HG03095 (cell line): ENCODE data around the gene LHX3.
"Not testable (repeated sequence)": the region's sequence is repeated elsewhere in the genome, so short reads cannot be mapped to it uniquely, and the experiment has no call there.

Experiments used
- ATAC-seq: cut with Tn5 transposase; IDR thresholded peaks from one replicate; pipeline ENCODE4 v1.9.1; 2021; ENCODE audit warnings: moderate library complexity; ENCODE audit not compliant: unreplicated experiment

LHX3 gene

GRCh38 chr9:136242248-136242647 lies 37.3 kb upstream of the LHX3 start:
- ATAC-seq = no peak

- ATAC-seq = no peak
These were observed 36.6 kb upstream of the LHX3 start for GRCh38 chr9:136241542-136241941.

DNA sequence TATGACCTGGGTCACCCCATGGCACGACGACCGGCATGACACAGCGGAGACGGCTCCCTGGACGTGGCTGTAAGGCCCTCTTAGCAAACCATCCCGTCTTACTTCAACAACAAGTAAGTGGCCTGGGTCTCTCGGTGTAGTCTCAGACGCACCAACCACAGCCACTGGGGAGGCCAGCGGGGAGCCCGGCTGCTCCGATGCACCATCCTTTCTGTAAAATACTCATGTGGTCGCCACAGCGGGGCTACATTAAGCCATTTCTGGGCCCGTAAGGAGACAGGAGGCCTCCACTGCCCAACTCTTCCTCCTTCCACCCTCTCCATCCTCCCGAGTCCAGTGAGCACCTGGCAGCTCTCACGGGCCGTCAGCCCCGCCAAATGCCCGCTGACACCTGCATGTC lies 36.0 kb upstream of the LHX3 start:
- no peak for ATAC-seq

- ATAC-seq = no peak
These were observed 35.0 kb upstream of the LHX3 start for GRCh38 chr9:136239983-136240330.

GRCh38 chr9:136239135-136239982 lies 34.4 kb upstream of the LHX3 start:
- ATAC-seq = no peak

GRCh38 chr9:136238342-136238732 lies 33.4 kb upstream of the LHX3 start:
- ATAC-seq = no peak

GRCh38 chr9:136237486-136238341 lies 32.8 kb upstream of the LHX3 start:
- ATAC-seq = no peak

GRCh38 chr9:136236471-136237410 lies 31.8 kb upstream of the LHX3 start:
- not testable (repeated sequence) for ATAC-seq

- no peak for ATAC-seq
These were observed 31.0 kb upstream of the LHX3 start for GRCh38 chr9:136235709-136236455.

GRCh38 chr9:136235171-136235570 lies 30.2 kb upstream of the LHX3 start:
- no peak for ATAC-seq

- no peak for ATAC-seq
These were observed 29.7 kb upstream of the LHX3 start for GRCh38 chr9:136234597-136234996.

GRCh38 chr9:136233868-136234267 lies 28.9 kb upstream of the LHX3 start:
- no peak for ATAC-seq

- no peak for ATAC-seq
These were observed 28.5 kb upstream of the LHX3 start for GRCh38 chr9:136233411-136233810.

DNA sequence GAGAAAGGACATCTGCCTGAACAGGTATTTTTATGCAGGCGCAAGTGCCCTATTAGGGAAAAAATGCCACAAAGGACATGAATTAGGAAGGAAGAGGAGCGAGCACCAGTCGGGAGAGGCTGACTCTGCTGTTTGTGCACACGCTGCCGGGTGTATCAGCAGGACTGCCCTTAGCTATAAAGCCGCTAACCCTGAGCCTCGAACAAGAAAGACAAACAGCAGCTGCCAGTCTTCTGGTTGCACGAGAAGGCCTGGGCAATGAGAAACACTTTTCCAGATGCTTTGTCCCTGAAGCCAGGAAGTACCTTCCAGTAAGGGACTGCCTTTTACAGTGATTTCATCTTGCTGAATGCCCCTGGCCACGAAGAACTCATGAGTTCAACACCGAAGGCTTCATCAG lies 28.0 kb upstream of the LHX3 start:
- no peak for ATAC-seq

DNA sequence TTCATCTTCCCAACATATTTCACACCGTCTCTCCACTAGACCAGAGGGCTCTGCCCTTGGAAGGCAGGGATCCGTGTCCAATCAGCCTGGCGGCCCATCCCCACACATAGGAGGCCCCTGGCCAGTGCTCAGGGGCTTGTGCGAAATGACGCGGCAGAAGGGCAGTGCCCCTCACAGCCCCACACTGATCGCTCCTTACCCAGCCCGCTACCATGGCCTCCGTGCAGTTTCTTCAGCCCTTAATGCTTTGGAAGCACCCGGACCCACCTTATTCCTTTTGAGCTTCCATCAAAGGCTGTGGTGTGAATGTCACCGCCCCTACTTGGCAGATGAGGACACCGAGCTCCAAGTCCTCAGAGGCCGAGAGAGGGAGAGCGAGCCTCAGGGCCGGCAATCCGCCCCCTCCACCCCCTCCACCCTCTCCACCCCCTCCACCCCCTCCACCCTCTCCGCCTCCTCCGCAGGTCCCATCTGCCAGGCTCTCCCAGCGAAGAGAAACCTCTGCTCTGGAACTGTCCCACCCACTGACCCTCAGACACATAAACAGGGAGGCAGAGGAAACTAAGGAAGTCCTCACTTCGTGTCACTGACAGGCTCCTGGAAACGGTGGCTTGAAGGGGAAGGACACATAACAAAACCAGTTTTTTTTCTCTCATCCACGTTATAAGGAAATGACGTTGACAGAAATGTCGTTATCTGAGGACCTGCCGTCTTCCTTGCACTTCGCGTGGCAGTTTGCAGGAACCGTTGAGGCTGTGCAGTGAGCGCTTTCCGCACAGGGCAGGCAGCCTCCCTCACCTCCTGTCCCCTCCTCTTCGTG lies 26.8 kb upstream of the LHX3 start:
- ATAC-seq = no peak

GRCh38 chr9:136230773-136231172 lies 25.8 kb upstream of the LHX3 start:
- no peak for ATAC-seq

DNA sequence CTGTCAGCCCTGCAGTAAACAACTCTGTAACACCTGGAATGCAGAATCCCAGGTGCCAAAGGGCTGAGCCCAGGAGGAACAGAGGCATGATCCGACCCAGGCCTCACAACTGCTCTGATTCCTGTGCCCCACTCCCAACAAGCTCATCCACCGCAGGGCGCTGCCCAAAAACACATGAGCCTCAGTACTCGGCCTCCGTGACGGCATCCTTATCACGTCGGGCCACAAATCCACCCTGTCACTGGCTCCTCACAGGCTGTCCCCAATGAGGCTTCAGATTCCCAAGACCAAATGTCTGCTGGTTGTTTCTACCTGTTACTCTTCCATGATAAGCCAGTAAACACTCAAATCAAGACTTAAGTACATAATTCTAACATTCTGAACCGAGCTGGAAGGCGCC lies 25.4 kb upstream of the LHX3 start:
- no peak for ATAC-seq

- ATAC-seq = no peak
These were observed 24.5 kb upstream of the LHX3 start for GRCh38 chr9:136229096-136230065.
